ENCODE measurements around the gene XPR1.
A peak's percentile ranks its signal among the peaks of the same experiment; 100 is the strongest.

The XPR1 gene

GRCh38 chr1:180631766-180632325 lies at the start of gene XPR1:
TSS of gene XPR1 (plus strand) at chr1:180632022. CDS start at chr1:180632202, 180 bp downstream.
- DNase-seq (ENCODE audit: low read depth in 2 of 2), result peak; percentile 97 to 98

- DNase-seq (ENCODE audit: low read depth in 2 of 2), result no peak
Measured at GRCh38 chr1:180584869-180585268, 47.0 kb upstream of the XPR1 start.

GRCh38 chr1:180585994-180586359 lies 45.8 kb upstream of the XPR1 start:
- DNase-seq (ENCODE audit: low read depth in 2 of 2), result no peak

GRCh38 chr1:180586671-180587155 lies 45.1 kb upstream of the XPR1 start:
- no peak for DNase-seq (ENCODE audit: low read depth in 2 of 2)

- no peak for DNase-seq (ENCODE audit: low read depth in 2 of 2)
Measured at GRCh38 chr1:180588121-180588520, 43.7 kb upstream of the XPR1 start.

- DNase-seq (ENCODE audit: low read depth in 2 of 2), result no peak
Measured at GRCh38 chr1:180590889-180591288, 40.9 kb upstream of the XPR1 start.

GRCh38 chr1:180593382-180593781 lies 38.4 kb upstream of the XPR1 start:
- no peak for DNase-seq (ENCODE audit: low read depth in 2 of 2)

- no peak for DNase-seq (ENCODE audit: low read depth in 2 of 2)
Measured at GRCh38 chr1:180594723-180595122, 37.1 kb upstream of the XPR1 start.

GRCh38 chr1:180595966-180596365 lies 35.9 kb upstream of the XPR1 start:
- DNase-seq (ENCODE audit: low read depth in 2 of 2), result no peak

- DNase-seq (ENCODE audit: low read depth in 2 of 2), result no peak
Measured at GRCh38 chr1:180597520-180597919, 34.3 kb upstream of the XPR1 start.

- no peak for DNase-seq (ENCODE audit: low read depth in 2 of 2)
Measured at GRCh38 chr1:180598333-180598974, 33.4 kb upstream of the XPR1 start.

GRCh38 chr1:180600343-180600742 lies 31.5 kb upstream of the XPR1 start:
- DNase-seq (ENCODE audit: low read depth in 2 of 2), result no peak

- no peak for DNase-seq (ENCODE audit: low read depth in 2 of 2)
Measured at GRCh38 chr1:180601512-180601911, 30.3 kb upstream of the XPR1 start.

- DNase-seq (ENCODE audit: low read depth in 2 of 2), result no peak
Measured at GRCh38 chr1:180603223-180603849, 28.5 kb upstream of the XPR1 start.

- DNase-seq (ENCODE audit: low read depth in 2 of 2), result no peak
Measured at GRCh38 chr1:180603850-180604226, 28.0 kb upstream of the XPR1 start.

- no peak for DNase-seq (ENCODE audit: low read depth in 2 of 2)
Measured at GRCh38 chr1:180606155-180606554, 25.7 kb upstream of the XPR1 start.

GRCh38 chr1:180609643-180610555 lies 21.9 kb upstream of the XPR1 start:
- DNase-seq (ENCODE audit: low read depth in 2 of 2), result no peak

GRCh38 chr1:180610556-180611015 lies 21.2 kb upstream of the XPR1 start:
- no peak for DNase-seq (ENCODE audit: low read depth in 2 of 2)

- DNase-seq (ENCODE audit: low read depth in 2 of 2), result no peak
Measured at GRCh38 chr1:180611016-180611930, 20.5 kb upstream of the XPR1 start.

- DNase-seq (ENCODE audit: low read depth in 2 of 2), result no peak
Measured at GRCh38 chr1:180612632-180613031, 19.2 kb upstream of the XPR1 start.

- no peak for DNase-seq (ENCODE audit: low read depth in 2 of 2)
Measured at GRCh38 chr1:180614730-180615129, 17.1 kb upstream of the XPR1 start.
